ENCODE results near the gene GFPT1.

GRCh38 chr2:69390471-69390870 lies 3.4 kb upstream of the GFPT1 start:
- TF ChIP-seq CTCF (conservative IDR thresholded peaks at IDR 0.05; ENCODE audit: low read depth in 2 of 2) (no peak), CREB1 (CRISPR knock-in tag; IDR thresholded peaks at IDR 0.05; ENCODE audit: low read depth) (no peak), EZH2 (IDR thresholded peaks at IDR 0.05; ENCODE audit: low read depth, unreplicated experiment) (no peak), STAT1 (IDR thresholded peaks at IDR 0.05; ENCODE audit: unreplicated experiment) (no peak), JUNB (IDR thresholded peaks at IDR 0.05; ENCODE audit: unreplicated experiment) (no peak)

All from GM23338 (cell line).